GM12878 (cell line): Measurements from ENCODE around the gene CAMTA1. TPM values are rescaled to one million over a fixed set of nuclear protein-coding genes. Genes with fewer than 3 reads are reported as not detected.

Experiments used
- ATAC-seq: fragments of 200-7000 bp; cut with Tn5 transposase; 3 replicates; pipeline ENCODE4 v1.9.1; 2020; ENCODE audit warnings: mild to moderate bottlenecking, moderate library complexity
- BruUV-seq: library from RNA; stranded (reverse); fragments of 400-500 nt; replicated peaks from 2 replicates; lab custom pipeline; 2021; lab: Mats Ljungman, UMichigan
- CTCF ChIA-PET: fragments of 300-600 bp; sonication (Branson Sonifier 250); formaldehyde crosslinking; extraction: SDS; loops from one replicate; lab custom pipeline; 2021; ENCODE audit warnings: inconsistent platforms; lab: Yijun Ruan, JAX
- POLR2A ChIA-PET: fragments of 350-600 bp; formaldehyde crosslinking; extraction: SDS; loops from one replicate; lab custom pipeline; 2021; ENCODE audit warnings: inconsistent platforms; lab: Charles Lee
- RAD21 ChIA-PET: fragments of 300-600 bp; sonication (Branson Sonifier 250); formaldehyde crosslinking; loops from one replicate; lab custom pipeline; 2023; ENCODE audit warnings: antibody characterized with exemption; ENCODE audit not compliant: unreplicated experiment; lab: Charles Lee
- SMC1A ChIA-PET: fragments of 300-600 bp; sonication (Branson Sonifier 250); formaldehyde crosslinking; loops from one replicate; lab custom pipeline; 2023; ENCODE audit not compliant: unreplicated experiment, uncharacterized antibody; lab: Charles Lee
- DNase-seq: peaks from one replicate; pipeline ENCODE4 v3.0.0-alpha.2; 2011; ENCODE audit warnings: low read depth, low spot score
- FAIRE-seq: peaks from 3 replicates; lab custom pipeline; 2011; peaks lifted over from hg19 to GRCh38; lab: Jason Lieb, UNC
- H2AFZ ChIP-seq: 2 replicates; pipeline ENCODE4 v1.6.0; 2011; ENCODE audit warnings: low read depth, low read length, control low read depth; ENCODE audit not compliant: control insufficient read depth
- H3K27ac ChIP-seq: 2 replicates; pipeline ENCODE4 v1.5.1; 2011; ENCODE audit warnings: control low read depth; ENCODE audit not compliant: control insufficient read depth, insufficient read depth
- H3K27me3 ChIP-seq, 2 experiments: replicated peaks in 1 of 2; 2 replicates each; pipeline versions ENCODE4 v1.6.0 to v1.6.1; 2011; ENCODE audit warnings: low read length in 1 of 2; ENCODE audit not compliant: control insufficient read depth in 2 of 2, insufficient read depth in 2 of 2
- H3K36me3 ChIP-seq, 2 experiments: 2 replicates each; pipeline ENCODE4 v1.5.1; 2011; ENCODE audit warnings: low read length in 1 of 2; ENCODE audit not compliant: control insufficient read depth in 2 of 2, insufficient read depth in 2 of 2
- H3K4me1 ChIP-seq: 2 replicates; pipeline ENCODE4 v1.6.1; 2011; ENCODE audit warnings: mild to moderate bottlenecking, low read length, moderate library complexity, mixed read lengths; ENCODE audit not compliant: control insufficient read depth, insufficient read depth
- H3K4me2 ChIP-seq: 2 replicates; pipeline ENCODE4 v1.6.0; 2011; ENCODE audit warnings: control low read depth; ENCODE audit not compliant: control insufficient read depth, insufficient read depth
- H3K4me3 ChIP-seq: fragments of 200-600 bp; sonication (generic); 2 replicates; pipeline ENCODE4 v1.5.1; 2016
- H3K79me2 ChIP-seq: 2 replicates; pipeline ENCODE4 v1.6.0; 2011; ENCODE audit warnings: low read length; ENCODE audit not compliant: control insufficient read depth, insufficient read depth
- H3K9ac ChIP-seq: 2 replicates; pipeline ENCODE4 v1.8.0; 2011; ENCODE audit warnings: low read length, control low read depth, mixed read lengths; ENCODE audit not compliant: control insufficient read depth, insufficient read depth
- H3K9me3 ChIP-seq: replicated peaks from 3 replicates; pipeline ENCODE4 v1.5.1; 2011; ENCODE audit warnings: mild to moderate bottlenecking, low read length; ENCODE audit not compliant: control insufficient read depth, insufficient read depth
- H4K20me1 ChIP-seq: 2 replicates; pipeline ENCODE4 v1.6.0; 2011; ENCODE audit not compliant: control insufficient read depth, insufficient read depth
- ATF7 ChIP-seq: fragments of 450-650 bp; IDR thresholded peaks from 2 replicates; pipeline ENCODE4 v1.6.1; 2016; ENCODE audit warnings: low read depth, mild to moderate bottlenecking
- BMI1 ChIP-seq: fragments of 450-650 bp; IDR thresholded peaks from 2 replicates; pipeline ENCODE4 v1.6.1; 2016; ENCODE audit warnings: mild to moderate bottlenecking, moderate library complexity, borderline replicate concordance
- GABPA ChIP-seq: IDR thresholded peaks from 2 replicates; pipeline ENCODE4 v1.6.1; 2014; ENCODE audit warnings: antibody characterized with exemption, low read depth, mild to moderate bottlenecking, inconsistent platforms
- KAT2A ChIP-seq: conservative IDR thresholded peaks from 2 replicates; pipeline ENCODE4 v1.6.1; 2011; ENCODE audit warnings: low read depth, low read length; ENCODE audit not compliant: control insufficient read depth
- KDM1A ChIP-seq: fragments of 200-600 bp; sonication (generic); IDR thresholded peaks from 2 replicates; pipeline ENCODE4 v1.6.1; 2016; ENCODE audit warnings: borderline replicate concordance
- NFYA ChIP-seq: IDR thresholded peaks from 2 replicates; pipeline ENCODE4 v1.6.1; 2011; ENCODE audit warnings: low read depth, mild to moderate bottlenecking, low read length, improper control_type of control experiment, borderline replicate concordance
- NRF1 ChIP-seq: conservative IDR thresholded peaks from 2 replicates; pipeline ENCODE4 v1.6.1; 2011; ENCODE audit warnings: mild to moderate bottlenecking, low read depth, low read length, improper control_type of control experiment
- RUNX3 ChIP-seq: IDR thresholded peaks from 2 replicates; pipeline ENCODE4 v1.6.1; 2012; ENCODE audit warnings: low read length, inconsistent platforms
- SIX5 ChIP-seq: IDR thresholded peaks from 2 replicates; pipeline ENCODE4 v1.6.1; 2011; ENCODE audit warnings: mild to moderate bottlenecking, low read depth, low read length, moderate library complexity; ENCODE audit not compliant: severe bottlenecking
- SMAD1 ChIP-seq: fragments of 450-650 bp; IDR thresholded peaks from 2 replicates; pipeline ENCODE4 v1.6.1; 2018; ENCODE audit warnings: mild to moderate bottlenecking, low read depth; ENCODE audit not compliant: partially characterized antibody
- SMARCA5 ChIP-seq: fragments of 450-650 bp; IDR thresholded peaks from 2 replicates; pipeline ENCODE4 v1.6.1; 2017; ENCODE audit warnings: mild to moderate bottlenecking
- WRNIP1 ChIP-seq: IDR thresholded peaks from 2 replicates; pipeline ENCODE4 v1.6.1; 2011; ENCODE audit warnings: low read depth, low read length, improper control_type of control experiment, borderline replicate concordance
- ZSCAN29 ChIP-seq: fragments of 450-650 bp; IDR thresholded peaks from 2 replicates; pipeline ENCODE4 v1.6.1; 2017; ENCODE audit warnings: mild to moderate bottlenecking, moderate library complexity
- WGBS: methylation state at CpG from one replicate; pipeline ENCODE4 v1.1.6; 2016; ENCODE audit warnings: low lambda C conversion rate; ENCODE audit not compliant: insufficient replicate concordance, insufficient coverage; ENCODE audit errors: missing lambda C conversion rate; 5-methylcytosine and 5-hydroxymethylcytosine counted together
- in situ Hi-C: fragments of 300-500 bp; cut with MboI; formaldehyde crosslinking; loops from 9 replicates; pipeline ENCODE4 v1.14.3; 2018; ENCODE audit warnings: mixed read lengths
- intact Hi-C: fragments of 100-400 bp; cut with micrococcal nuclease; formaldehyde crosslinking; loops from one replicate; pipeline ENCODE4 v1.14.2; 2022; ENCODE audit not compliant: unreplicated experiment
- polyA plus RNA-seq, 11 experiments: library from polyadenylated mRNA; depleted of rRNA in 4 of 11; unstranded in 6 of 11; stranded (reverse) in 5 of 11; fragments of >200 nt; fragmentation: Nextera tagmentation in 4 of 11; fragmentation: Illumina TruSeq in 1 of 11; extraction: Ambion mirVana in 4 of 11; extraction: Trizol in 1 of 11; gene quantifications; 1 replicate in 1 of 11; 2 replicates in 10 of 11; pipeline versions ENCODE4 v1.2.1 to v1.2.3, GENCODE V29; 2011 to 2016; ENCODE audit warnings: inconsistent platforms in 2 of 11, missing spikeins in 2 of 11, low read depth in 1 of 11
- total RNA-seq, 4 experiments: library from RNA; depleted of rRNA in 3 of 4; stranded (reverse); fragments of >200 nt in 3 of 4; fragmentation: Illumina TruSeq in 1 of 4; extraction: Trizol in 1 of 4; gene quantifications; 2 replicates each; pipeline versions ENCODE4 v1.2.1 to v1.2.3, GENCODE V29; 2013 to 2021
- TF ChIP-seq, protein P1 (sequence below): IDR thresholded peaks from 2 replicates; pipeline ENCODE4 v1.6.1; 2012; ENCODE audit warnings: low read depth, low read length, improper control_type of control experiment
- TF ChIP-seq, protein P2 (sequence below): fragments of 450-650 bp; IDR thresholded peaks from 2 replicates; pipeline ENCODE4 v1.6.1; 2017; ENCODE audit warnings: mild to moderate bottlenecking, moderate library complexity
- TF ChIP-seq, protein P3 (sequence below): fragments of 150-350 bp; IDR thresholded peaks from 2 replicates; pipeline ENCODE4 v1.6.1; 2016; ENCODE audit warnings: low read depth, low read length
- TF ChIP-seq, protein P4 (sequence below): fragments of 450-650 bp; IDR thresholded peaks from 2 replicates; pipeline ENCODE4 v1.6.1; 2017; ENCODE audit warnings: low read depth, mild to moderate bottlenecking, moderate library complexity

CAMTA1 gene
- total and polyA plus RNA-seq, 10 of the 15 experiments (the other 5 are each of a cell fraction or from before 2014, with no cell fraction given), result 37.7 to 148 (median 76.4) TPM

DNA sequence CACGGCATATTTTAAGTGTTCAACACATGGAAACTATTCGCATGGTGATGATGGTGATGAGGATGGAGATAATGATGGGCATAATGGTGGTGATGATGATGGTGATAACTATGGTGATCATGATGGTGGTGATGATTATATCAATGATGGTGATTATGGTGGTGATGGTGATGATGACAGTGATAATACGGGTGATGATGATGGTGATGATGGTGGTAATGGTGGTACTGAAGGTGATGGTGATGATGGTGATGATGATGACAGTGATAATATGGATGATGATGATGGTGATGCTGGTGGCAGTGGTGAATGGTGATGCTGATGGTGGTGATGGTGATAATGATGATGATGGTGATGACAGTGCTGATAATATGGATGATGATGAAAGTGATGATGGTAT lies 644.0 kb downstream of the CAMTA1 start:
- intact Hi-C loops, result no loop called here
- no peak for TF ChIP-seq KDM1A
- TF ChIP-seq WRNIP1, result no peak
- TF ChIP-seq KAT2A, result no peak
- TF ChIP-seq RUNX3, result no peak
- TF ChIP-seq ATF7, result no peak
- TF ChIP-seq, protein P1, sequence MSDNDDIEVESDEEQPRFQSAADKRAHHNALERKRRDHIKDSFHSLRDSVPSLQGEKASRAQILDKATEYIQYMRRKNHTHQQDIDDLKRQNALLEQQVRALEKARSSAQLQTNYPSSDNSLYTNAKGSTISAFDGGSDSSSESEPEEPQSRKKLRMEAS, result no peak
- no peak for TF ChIP-seq ZSCAN29
- no peak for TF ChIP-seq SIX5
- TF ChIP-seq BMI1, result no peak
- no peak for TF ChIP-seq NRF1
- TF ChIP-seq, protein P2, sequence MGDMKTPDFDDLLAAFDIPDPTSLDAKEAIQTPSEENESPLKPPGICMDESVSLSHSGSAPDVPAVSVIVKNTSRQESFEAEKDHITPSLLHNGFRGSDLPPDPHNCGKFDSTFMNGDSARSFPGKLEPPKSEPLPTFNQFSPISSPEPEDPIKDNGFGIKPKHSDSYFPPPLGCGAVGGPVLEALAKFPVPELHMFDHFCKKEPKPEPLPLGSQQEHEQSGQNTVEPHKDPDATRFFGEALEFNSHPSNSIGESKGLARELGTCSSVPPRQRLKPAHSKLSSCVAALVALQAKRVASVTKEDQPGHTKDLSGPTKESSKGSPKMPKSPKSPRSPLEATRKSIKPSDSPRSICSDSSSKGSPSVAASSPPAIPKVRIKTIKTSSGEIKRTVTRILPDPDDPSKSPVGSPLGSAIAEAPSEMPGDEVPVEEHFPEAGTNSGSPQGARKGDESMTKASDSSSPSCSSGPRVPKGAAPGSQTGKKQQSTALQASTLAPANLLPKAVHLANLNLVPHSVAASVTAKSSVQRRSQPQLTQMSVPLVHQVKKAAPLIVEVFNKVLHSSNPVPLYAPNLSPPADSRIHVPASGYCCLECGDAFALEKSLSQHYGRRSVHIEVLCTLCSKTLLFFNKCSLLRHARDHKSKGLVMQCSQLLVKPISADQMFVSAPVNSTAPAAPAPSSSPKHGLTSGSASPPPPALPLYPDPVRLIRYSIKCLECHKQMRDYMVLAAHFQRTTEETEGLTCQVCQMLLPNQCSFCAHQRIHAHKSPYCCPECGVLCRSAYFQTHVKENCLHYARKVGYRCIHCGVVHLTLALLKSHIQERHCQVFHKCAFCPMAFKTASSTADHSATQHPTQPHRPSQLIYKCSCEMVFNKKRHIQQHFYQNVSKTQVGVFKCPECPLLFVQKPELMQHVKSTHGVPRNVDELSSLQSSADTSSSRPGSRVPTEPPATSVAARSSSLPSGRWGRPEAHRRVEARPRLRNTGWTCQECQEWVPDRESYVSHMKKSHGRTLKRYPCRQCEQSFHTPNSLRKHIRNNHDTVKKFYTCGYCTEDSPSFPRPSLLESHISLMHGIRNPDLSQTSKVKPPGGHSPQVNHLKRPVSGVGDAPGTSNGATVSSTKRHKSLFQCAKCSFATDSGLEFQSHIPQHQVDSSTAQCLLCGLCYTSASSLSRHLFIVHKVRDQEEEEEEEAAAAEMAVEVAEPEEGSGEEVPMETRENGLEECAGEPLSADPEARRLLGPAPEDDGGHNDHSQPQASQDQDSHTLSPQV, result no peak
- TF ChIP-seq SMAD1, result no peak
- TF ChIP-seq, protein P3, sequence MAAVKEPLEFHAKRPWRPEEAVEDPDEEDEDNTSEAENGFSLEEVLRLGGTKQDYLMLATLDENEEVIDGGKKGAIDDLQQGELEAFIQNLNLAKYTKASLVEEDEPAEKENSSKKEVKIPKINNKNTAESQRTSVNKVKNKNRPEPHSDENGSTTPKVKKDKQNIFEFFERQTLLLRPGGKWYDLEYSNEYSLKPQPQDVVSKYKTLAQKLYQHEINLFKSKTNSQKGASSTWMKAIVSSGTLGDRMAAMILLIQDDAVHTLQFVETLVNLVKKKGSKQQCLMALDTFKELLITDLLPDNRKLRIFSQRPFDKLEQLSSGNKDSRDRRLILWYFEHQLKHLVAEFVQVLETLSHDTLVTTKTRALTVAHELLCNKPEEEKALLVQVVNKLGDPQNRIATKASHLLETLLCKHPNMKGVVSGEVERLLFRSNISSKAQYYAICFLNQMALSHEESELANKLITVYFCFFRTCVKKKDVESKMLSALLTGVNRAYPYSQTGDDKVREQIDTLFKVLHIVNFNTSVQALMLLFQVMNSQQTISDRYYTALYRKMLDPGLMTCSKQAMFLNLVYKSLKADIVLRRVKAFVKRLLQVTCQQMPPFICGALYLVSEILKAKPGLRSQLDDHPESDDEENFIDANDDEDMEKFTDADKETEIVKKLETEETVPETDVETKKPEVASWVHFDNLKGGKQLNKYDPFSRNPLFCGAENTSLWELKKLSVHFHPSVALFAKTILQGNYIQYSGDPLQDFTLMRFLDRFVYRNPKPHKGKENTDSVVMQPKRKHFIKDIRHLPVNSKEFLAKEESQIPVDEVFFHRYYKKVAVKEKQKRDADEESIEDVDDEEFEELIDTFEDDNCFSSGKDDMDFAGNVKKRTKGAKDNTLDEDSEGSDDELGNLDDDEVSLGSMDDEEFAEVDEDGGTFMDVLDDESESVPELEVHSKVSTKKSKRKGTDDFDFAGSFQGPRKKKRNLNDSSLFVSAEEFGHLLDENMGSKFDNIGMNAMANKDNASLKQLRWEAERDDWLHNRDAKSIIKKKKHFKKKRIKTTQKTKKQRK, result no peak
- TF ChIP-seq SMARCA5, result no peak
- TF ChIP-seq NFYA, result no peak
- TF ChIP-seq, protein P4, sequence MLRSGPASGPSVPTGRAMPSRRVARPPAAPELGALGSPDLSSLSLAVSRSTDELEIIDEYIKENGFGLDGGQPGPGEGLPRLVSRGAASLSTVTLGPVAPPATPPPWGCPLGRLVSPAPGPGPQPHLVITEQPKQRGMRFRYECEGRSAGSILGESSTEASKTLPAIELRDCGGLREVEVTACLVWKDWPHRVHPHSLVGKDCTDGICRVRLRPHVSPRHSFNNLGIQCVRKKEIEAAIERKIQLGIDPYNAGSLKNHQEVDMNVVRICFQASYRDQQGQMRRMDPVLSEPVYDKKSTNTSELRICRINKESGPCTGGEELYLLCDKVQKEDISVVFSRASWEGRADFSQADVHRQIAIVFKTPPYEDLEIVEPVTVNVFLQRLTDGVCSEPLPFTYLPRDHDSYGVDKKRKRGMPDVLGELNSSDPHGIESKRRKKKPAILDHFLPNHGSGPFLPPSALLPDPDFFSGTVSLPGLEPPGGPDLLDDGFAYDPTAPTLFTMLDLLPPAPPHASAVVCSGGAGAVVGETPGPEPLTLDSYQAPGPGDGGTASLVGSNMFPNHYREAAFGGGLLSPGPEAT, result no peak
- TF ChIP-seq GABPA, result no peak

More for the DNA sequence above, 644.0 kb downstream of the CAMTA1 start:
- WGBS, result 19% methylated on average over 3 of the region's 3 CpGs
- Histone ChIP-seq H3K27me3 (no peaks in the 10 kb centered on the region), H3K4me1 (no peaks in the 10 kb centered on the region), H3K36me3 (no peaks in the 10 kb centered on the region), H3K27ac (no peak overlapping the region), H3K79me2 (no peaks in the 10 kb centered on the region), H4K20me1 (no peaks in the 10 kb centered on the region), H3K4me3 (no peak overlapping the region), H3K9ac (no peak overlapping the region), H3K4me2 (no peak overlapping the region), H2AFZ (no peak overlapping the region), H3K9me3 (no peaks in the 10 kb centered on the region; the same call in 2 of the 3 replicates)
- DNase-seq (no peak), FAIRE-seq (peak; percentile 61), ATAC-seq (no peak)
- ChIA-PET POLR2A (no interaction called here), CTCF (no interaction called here), RAD21 (no interaction called here), SMC1A (no interaction called here)
- in situ Hi-C loops, result no loop called here
- BruUV-seq, result no TSS peak
